GM18519 (cell line): ENCODE data around the gene CFAP100.

Source experiments
- ATAC-seq: cut with Tn5 transposase; IDR thresholded peaks from one replicate; pipeline ENCODE4 v1.9.1; 2021; ENCODE audit warnings: mild to moderate bottlenecking, moderate library complexity; ENCODE audit not compliant: unreplicated experiment, low FRiP score

CFAP100 gene

GRCh38 chr3:126373682-126374601, 20.8 kb upstream of the CFAP100 start:
- ATAC-seq = no peak

GRCh38 chr3:126375835-126376331, 18.8 kb upstream of the CFAP100 start:
- ATAC-seq = no peak

- ATAC-seq = no peak
Measured at GRCh38 chr3:126376444-126376843, 18.3 kb upstream of the CFAP100 start.

GRCh38 chr3:126377211-126377610, 17.5 kb upstream of the CFAP100 start:
- ATAC-seq = no peak

GRCh38 chr3:126378341-126378751, 16.4 kb upstream of the CFAP100 start:
- no peak for ATAC-seq

GRCh38 chr3:126380011-126380768, 14.5 kb upstream of the CFAP100 start:
- ATAC-seq = no peak

GRCh38 chr3:126381966-126382365, 12.7 kb upstream of the CFAP100 start:
- no peak for ATAC-seq

- no peak for ATAC-seq
Measured at GRCh38 chr3:126389112-126389793, 5.5 kb upstream of the CFAP100 start.

- no peak for ATAC-seq
Measured at GRCh38 chr3:126389794-126390146, 4.9 kb upstream of the CFAP100 start.

GRCh38 chr3:126390201-126390600, 4.5 kb upstream of the CFAP100 start:
- no peak for ATAC-seq

GRCh38 chr3:126390751-126391150, 4.0 kb upstream of the CFAP100 start:
- ATAC-seq = no peak

GRCh38 chr3:126391631-126392030, 3.1 kb upstream of the CFAP100 start:
- ATAC-seq = no peak

GRCh38 chr3:126392246-126392645, 2.5 kb upstream of the CFAP100 start:
- no peak for ATAC-seq

- ATAC-seq = no peak
Measured at GRCh38 chr3:126393563-126393962, 1.1 kb upstream of the CFAP100 start.

GRCh38 chr3:126394977-126395321, 240 bp downstream of the CFAP100 start:
- no peak for ATAC-seq

- ATAC-seq = no peak
Measured at GRCh38 chr3:126395846-126396513, 1.3 kb downstream of the CFAP100 start.

GRCh38 chr3:126396536-126396935, 1.8 kb downstream of the CFAP100 start:
- no peak for ATAC-seq

- ATAC-seq = no peak
Measured at GRCh38 chr3:126397610-126398422, 3.1 kb downstream of the CFAP100 start.

- no peak for ATAC-seq
Measured at GRCh38 chr3:126398423-126399350, 4.0 kb downstream of the CFAP100 start.
